ENCODE measurements around the gene ESPN. TPM values are rescaled to one million over a fixed set of nuclear protein-coding genes. Genes with fewer than 3 reads are reported as not detected.

ESPN gene
- total RNA-seq, 2 donors from 2014 or later = 0.47 TPM; not detected in 1

DNA sequence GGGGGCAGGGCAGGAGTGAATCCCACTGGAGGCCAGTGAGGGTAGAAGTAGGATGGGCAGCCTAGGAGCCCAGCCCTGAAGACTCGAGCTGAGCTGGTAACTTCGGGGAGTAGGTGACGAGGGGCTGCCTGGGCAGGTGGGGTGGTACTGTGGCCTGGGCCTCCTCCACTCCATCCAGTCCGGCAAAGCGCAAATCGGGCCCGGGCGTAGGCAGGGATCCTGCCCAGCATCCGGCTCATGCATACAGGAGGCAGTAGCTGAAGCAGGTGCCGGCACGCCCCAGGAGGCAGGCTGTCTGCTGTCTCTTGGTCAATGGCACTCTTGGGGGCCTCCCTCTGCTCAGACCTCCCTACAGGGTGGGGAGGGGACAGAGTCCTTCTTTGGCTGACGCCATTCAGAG lies 42.6 kb downstream of the ESPN start:
- Histone ChIP-seq H3K4me1 (peaks cover 0 to 5% of the 10 kb centered on the region in 2 donors), H3K27me3 (no peaks in the 10 kb centered on the region), H3K27ac (no peak overlapping the region), H3K4me3 (no peak overlapping the region), H3K36me3 (peaks cover 40% of the 10 kb centered on the region), H3K9me3 (no peaks in the 10 kb centered on the region)
- no peak for DNase-seq (ENCODE audit: low spot score)
- TF ChIP-seq, protein P1, sequence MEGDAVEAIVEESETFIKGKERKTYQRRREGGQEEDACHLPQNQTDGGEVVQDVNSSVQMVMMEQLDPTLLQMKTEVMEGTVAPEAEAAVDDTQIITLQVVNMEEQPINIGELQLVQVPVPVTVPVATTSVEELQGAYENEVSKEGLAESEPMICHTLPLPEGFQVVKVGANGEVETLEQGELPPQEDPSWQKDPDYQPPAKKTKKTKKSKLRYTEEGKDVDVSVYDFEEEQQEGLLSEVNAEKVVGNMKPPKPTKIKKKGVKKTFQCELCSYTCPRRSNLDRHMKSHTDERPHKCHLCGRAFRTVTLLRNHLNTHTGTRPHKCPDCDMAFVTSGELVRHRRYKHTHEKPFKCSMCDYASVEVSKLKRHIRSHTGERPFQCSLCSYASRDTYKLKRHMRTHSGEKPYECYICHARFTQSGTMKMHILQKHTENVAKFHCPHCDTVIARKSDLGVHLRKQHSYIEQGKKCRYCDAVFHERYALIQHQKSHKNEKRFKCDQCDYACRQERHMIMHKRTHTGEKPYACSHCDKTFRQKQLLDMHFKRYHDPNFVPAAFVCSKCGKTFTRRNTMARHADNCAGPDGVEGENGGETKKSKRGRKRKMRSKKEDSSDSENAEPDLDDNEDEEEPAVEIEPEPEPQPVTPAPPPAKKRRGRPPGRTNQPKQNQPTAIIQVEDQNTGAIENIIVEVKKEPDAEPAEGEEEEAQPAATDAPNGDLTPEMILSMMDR (IDR thresholded peaks at IDR 0.05) = no peak

GRCh38 chr1:6467744-6468688 lies 43.4 kb downstream of the ESPN start:
- Histone ChIP-seq H3K27me3 (no peaks in the 10 kb centered on the region), H3K4me1 (peaks cover 0 to 5% of the 10 kb centered on the region in 2 donors), H3K36me3 (peaks cover 48% of the 10 kb centered on the region), H3K9me3 (no peaks in the 10 kb centered on the region), H3K4me3 (no peak overlapping the region), H3K27ac (no peak overlapping the region)
- TF ChIP-seq, protein P1 (IDR thresholded peaks at IDR 0.05) = no peak
- DNase-seq (ENCODE audit: low spot score) = no peak

GRCh38 chr1:6468729-6469461 lies 44.3 kb downstream of the ESPN start:
- TF ChIP-seq, protein P1 (IDR thresholded peaks at IDR 0.05) = no peak
- peaks cover 52% of the 10 kb centered on the region for H3K36me3 ChIP-seq

GRCh38 chr1:6470132-6471085 lies 45.8 kb downstream of the ESPN start:
- H3K9me3 ChIP-seq = no peaks in the 10 kb centered on the region
- no peak overlapping the region for H3K27ac ChIP-seq
- no peaks in the 10 kb centered on the region for H3K27me3 ChIP-seq
- TF ChIP-seq, protein P1 (IDR thresholded peaks at IDR 0.05) = no peak
- no peak for DNase-seq (ENCODE audit: low spot score)
- peaks cover 0 to 1% of the 10 kb centered on the region in 2 donors for H3K4me1 ChIP-seq
- H3K4me3 ChIP-seq = no peak overlapping the region
- H3K36me3 ChIP-seq = peaks cover 60% of the 10 kb centered on the region

More at GRCh38 chr1:6468729-6469461, 44.3 kb downstream of the ESPN start:
- Histone ChIP-seq H3K9me3 (no peaks in the 10 kb centered on the region), H3K27me3 (no peaks in the 10 kb centered on the region), H3K4me1 (peaks cover 0 to 5% of the 10 kb centered on the region in 2 donors), H3K27ac (no peak overlapping the region), H3K4me3 (no peak overlapping the region)
- no peak for DNase-seq (ENCODE audit: low spot score)
